Right renal pelvis (tissue), 4 donors: ENCODE results near the gene MKLN1. TPM values are rescaled to one million over a fixed set of nuclear protein-coding genes. Genes with fewer than 3 reads are reported as not detected.
A peak's percentile ranks its signal among the peaks of the same experiment; 100 is the strongest.
"Not testable (repeated sequence)": the region's sequence is repeated elsewhere in the genome, so short reads cannot be mapped to it uniquely, and the experiment has no call there.

ENCODE experiments used
- DNase-seq, 4 donors: peaks; one replicate each; pipeline ENCODE4 v3.0.0-alpha.2; 2013; ENCODE audit warnings: low read depth in 4 of 4, low spot score in 3 of 4, missing footprints in 1 of 4
- polyA plus RNA-seq, 4 donors: library from polyadenylated mRNA; unstranded; fragments of 120-200 nt; gene quantifications; one replicate each; pipeline ENCODE4 v1.2.1, GENCODE V29; 2013; ENCODE audit not compliant: insufficient read length in 4 of 4

The MKLN1 gene
- 10 to 100 TPM; 34.2 to 49.9 (median 43.9) TPM for polyA plus RNA-seq

- peak; percentile 76 to 87 (median 82) for DNase-seq
Observed at GRCh38 chr7:131327626-131328376, at the start of gene MKLN1. Gene MKLN1, plus strand, starts transcription at chr7:131327876. Its CDS starts 24 bp downstream, at chr7:131327900.

DNA sequence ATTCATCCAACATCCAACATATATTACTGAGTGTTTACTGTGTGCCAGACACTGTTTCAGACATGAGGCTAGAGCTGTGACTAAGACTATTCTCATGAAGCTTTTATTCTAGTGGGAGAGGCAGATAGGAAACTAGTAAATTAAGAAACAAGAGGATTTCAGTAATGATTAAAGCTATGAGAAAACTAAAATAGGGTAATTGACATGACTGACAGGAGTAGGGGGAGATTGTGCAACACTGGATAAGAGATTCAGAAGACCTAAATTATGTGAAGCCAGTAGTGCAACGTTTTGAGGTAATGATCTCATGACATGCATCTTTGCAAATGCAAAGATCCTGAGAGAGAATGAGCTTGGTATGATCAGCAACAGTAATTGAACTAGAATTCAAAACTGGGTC lies 48.6 kb upstream of the MKLN1 start:
- no peak for DNase-seq

- DNase-seq, result no peak
Observed at GRCh38 chr7:131281266-131282048, 46.2 kb upstream of the MKLN1 start.

DNA sequence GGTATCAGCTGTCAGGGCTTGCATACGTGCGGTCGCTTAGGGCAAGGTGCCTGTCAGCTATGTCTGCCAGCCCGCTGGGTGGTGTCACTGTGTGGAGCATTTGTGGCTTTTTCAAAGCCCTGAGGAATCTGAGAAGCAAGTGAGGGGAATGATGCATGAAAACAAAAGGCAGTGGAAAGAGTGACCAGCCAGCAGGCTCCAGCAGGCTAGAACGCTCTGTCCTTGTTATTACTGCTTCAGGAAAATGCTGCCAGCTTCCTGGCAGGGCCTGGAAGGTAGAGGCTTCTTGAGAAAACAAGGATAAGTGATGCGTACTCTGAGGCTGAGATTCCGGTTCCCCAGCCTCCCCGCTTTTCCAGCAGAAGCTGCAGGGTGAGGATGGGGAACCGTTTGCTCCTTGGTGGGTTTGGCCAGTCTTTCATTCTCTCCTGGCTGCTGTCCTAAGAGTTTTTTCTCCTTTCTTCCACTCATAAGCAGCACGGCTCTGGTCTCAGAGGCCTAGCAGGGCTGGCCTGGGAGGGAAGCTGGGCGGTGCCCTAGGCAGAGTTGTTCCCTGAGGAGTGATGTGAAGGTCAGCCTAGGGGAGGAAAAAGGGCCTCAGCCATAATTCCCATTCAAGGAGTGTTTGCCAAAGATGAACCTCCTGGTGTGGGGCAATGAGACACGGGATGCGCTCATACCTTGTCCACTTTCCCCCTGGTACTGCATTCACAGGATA lies 42.8 kb upstream of the MKLN1 start:
- no peak for DNase-seq

DNA sequence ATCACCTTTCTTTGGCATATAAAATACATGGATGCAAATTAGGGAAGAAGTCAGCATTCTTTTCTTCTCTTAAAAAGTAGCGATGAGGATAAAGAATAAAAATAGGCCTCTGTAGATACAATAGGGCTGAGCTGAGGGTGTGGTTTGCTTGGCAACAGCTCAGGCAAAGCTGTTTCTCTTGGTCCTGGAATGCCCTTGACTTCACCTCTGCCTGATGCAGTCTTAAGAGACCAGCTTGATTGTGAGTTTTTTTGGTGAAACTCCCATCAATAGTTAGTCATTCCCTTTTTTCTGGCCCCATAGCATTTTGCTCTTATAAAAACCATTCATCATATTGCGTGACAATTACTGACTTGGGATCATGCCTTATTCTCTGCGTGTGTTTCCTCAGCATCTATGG lies 42.1 kb upstream of the MKLN1 start:
- no peak for DNase-seq

GRCh38 chr7:131288450-131288849 lies 39.2 kb upstream of the MKLN1 start:
- DNase-seq, result no peak

DNA sequence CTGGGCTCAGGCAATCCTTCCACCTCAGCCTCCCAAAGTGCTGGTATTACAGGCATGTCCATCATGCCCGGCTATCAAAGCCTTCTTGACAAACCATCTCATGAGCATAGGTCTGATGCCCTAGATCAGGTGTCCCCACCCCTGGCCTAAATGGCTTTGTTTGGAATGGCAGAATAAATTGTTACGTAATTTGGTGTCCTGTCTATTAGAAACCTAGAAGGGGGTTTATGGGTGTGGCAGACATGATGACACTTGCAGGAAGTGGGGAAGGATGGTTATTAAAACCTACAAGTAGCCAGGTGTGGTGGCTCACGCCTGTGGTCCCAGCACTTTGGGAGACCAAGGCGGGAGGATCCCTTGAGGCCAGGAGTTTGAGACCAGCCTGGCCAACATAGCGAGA lies 38.6 kb upstream of the MKLN1 start:
- DNase-seq, result no peak

- no peak for DNase-seq
Observed at GRCh38 chr7:131292141-131292905, 35.4 kb upstream of the MKLN1 start.

- DNase-seq, result no peak
Observed at GRCh38 chr7:131293018-131293417, 34.7 kb upstream of the MKLN1 start.

GRCh38 chr7:131294553-131294952 lies 33.1 kb upstream of the MKLN1 start:
- no peak for DNase-seq

GRCh38 chr7:131298608-131298992 lies 29.1 kb upstream of the MKLN1 start:
- DNase-seq, result no peak

GRCh38 chr7:131299074-131299473 lies 28.6 kb upstream of the MKLN1 start:
- DNase-seq, result no peak

- no peak for DNase-seq
Observed at GRCh38 chr7:131300078-131300477, 27.6 kb upstream of the MKLN1 start.

- DNase-seq, result no peak
Observed at GRCh38 chr7:131300572-131301466, 26.9 kb upstream of the MKLN1 start.

GRCh38 chr7:131302446-131302845 lies 25.2 kb upstream of the MKLN1 start:
- no peak for DNase-seq

- DNase-seq, result no peak
Observed at GRCh38 chr7:131302876-131303707, 24.6 kb upstream of the MKLN1 start.

- no peak for DNase-seq
Observed at GRCh38 chr7:131305152-131305551, 22.5 kb upstream of the MKLN1 start.

DNA sequence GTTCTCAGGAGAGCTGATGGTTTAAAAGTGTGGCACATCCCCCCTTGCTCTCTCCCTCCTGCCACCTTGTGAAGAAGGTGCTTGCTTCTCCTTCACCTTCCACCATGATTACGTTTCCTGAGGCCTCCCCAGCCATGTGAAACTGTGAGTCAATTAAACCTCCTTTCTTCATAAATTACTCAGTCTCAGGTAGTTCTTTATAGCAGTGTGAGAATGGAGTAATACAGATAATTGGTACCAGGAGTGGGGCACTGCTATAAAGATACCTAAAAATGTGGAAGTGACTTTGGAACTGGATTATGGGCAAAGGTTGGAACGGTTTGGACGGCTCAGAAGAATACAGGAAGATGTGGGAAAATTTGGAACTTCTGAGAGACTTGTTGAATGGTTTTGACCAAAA lies 21.6 kb upstream of the MKLN1 start:
- DNase-seq, result not testable (repeated sequence)

DNA sequence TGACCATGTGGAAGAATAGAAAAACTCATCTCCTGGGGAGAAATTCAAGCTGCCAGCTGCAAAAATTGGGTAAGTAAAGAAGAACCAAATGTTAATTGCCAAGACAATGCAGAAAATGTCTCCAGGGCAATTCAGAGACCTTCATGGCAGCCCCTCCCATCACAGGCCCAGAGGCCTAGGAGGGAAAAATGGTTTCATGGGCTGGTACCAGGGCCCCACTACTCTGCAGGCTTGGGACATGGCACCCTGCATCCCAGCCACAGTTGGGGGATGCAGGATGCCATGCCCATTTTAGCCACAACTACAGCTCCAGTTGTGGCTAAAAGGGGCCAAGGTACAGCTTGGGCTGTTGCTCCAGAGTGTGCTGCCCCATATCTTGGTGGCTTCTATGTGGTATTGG lies 20.9 kb upstream of the MKLN1 start:
- no peak for DNase-seq
